Activated T-cell treated with anti-CD3 and anti-CD28 coated beads, Interleukin-2, amount 50 U/mL, for 72 hours (primary cell): ENCODE data around the gene MIEF1. TPM values are rescaled to one million over a fixed set of nuclear protein-coding genes. Genes with fewer than 3 reads are reported as not detected.
A peak's percentile ranks its signal among the peaks of the same experiment; 100 is the strongest.

Experiments
- ATAC-seq, 2 donors: fragments of 150-1000 bp; cut with Tn5 transposase; replicated peaks in 1 of 2; 2 replicates each; pipeline ENCODE4 v1.10.0; 2021; ENCODE audit warnings: moderate library complexity in 2 of 2, mild to moderate bottlenecking in 1 of 2
- DNase-seq, 2 donors: peaks; one replicate each; pipeline ENCODE4 v3.0.0; 2021 to 2022; ENCODE audit warnings: mixed read lengths in 1 of 2
- H3K27ac Mint-ChIP-seq: one replicate; pipeline ENCODE4 v1.8.0; 2022; ENCODE audit warnings: mild to moderate bottlenecking, moderate library complexity, mixed read lengths
- H3K27me3 Mint-ChIP-seq: one replicate; pipeline ENCODE4 v1.8.0; 2022; ENCODE audit warnings: low read depth, mixed read lengths
- H3K36me3 Mint-ChIP-seq, 2 donors: one replicate each; pipeline ENCODE4 v1.8.0; 2022; ENCODE audit warnings: mixed read lengths in 2 of 2, mild to moderate bottlenecking in 1 of 2; ENCODE audit not compliant: insufficient read depth in 2 of 2
- H3K4me1 Mint-ChIP-seq: one replicate; pipeline ENCODE4 v1.8.0; 2022; ENCODE audit warnings: low read depth, mixed read lengths
- H3K4me3 Mint-ChIP-seq, 2 donors: one replicate each; pipeline ENCODE4 v1.8.0; 2022; ENCODE audit warnings: mild to moderate bottlenecking in 2 of 2, mixed read lengths in 2 of 2, moderate library complexity in 2 of 2
- H3K9me3 Mint-ChIP-seq, 2 donors: one replicate each; pipeline ENCODE4 v1.8.0; 2022; ENCODE audit warnings: mixed read lengths in 2 of 2
- total RNA-seq, 2 donors: library from RNA; stranded (reverse); gene quantifications; one replicate each; pipeline ENCODE4 v1.2.3, GENCODE V29; 2022

The MIEF1 gene
- total RNA-seq, 2 donors from 2014 or later, result 49.5 to 58.3 TPM

DNA sequence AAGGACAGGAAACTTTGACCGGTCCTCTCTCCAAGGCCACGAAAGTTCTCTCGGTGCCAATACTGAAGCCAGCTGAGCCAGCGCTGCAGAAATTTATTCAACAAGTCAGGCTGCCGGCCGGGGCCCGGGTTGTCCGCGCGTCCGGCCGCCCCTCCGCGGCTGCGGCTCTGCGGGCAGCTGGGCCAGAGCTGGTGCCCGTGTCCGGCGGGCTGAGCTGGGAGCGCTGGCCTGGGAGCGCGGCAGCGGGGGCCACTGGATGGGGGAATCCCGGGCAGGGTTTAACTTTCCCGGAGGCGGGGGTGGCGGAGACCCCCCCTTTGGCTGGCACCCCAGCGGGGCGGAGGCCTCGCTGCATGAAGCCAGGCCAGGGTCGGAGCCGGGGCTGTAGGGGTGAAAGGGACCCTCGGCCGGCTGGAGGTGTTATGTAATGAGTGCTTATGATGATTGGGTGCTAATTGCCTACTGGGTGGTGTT, 56.2 kb downstream of the MIEF1 start:
- H3K27ac Mint-ChIP-seq, result no peak overlapping the region
- DNase-seq (no peak), ATAC-seq (no peak)
- no peaks in the 10 kb centered on the region for H3K9me3 Mint-ChIP-seq
- peak overlapping the region; percentile 75 to 80 for H3K4me3 Mint-ChIP-seq
- peaks cover 31% of the 10 kb centered on the region for H3K27me3 Mint-ChIP-seq
- peaks cover 0 to 2% of the 10 kb centered on the region in 2 donors for H3K36me3 Mint-ChIP-seq
- H3K4me1 Mint-ChIP-seq, result peaks cover 8% of the 10 kb centered on the region

DNA sequence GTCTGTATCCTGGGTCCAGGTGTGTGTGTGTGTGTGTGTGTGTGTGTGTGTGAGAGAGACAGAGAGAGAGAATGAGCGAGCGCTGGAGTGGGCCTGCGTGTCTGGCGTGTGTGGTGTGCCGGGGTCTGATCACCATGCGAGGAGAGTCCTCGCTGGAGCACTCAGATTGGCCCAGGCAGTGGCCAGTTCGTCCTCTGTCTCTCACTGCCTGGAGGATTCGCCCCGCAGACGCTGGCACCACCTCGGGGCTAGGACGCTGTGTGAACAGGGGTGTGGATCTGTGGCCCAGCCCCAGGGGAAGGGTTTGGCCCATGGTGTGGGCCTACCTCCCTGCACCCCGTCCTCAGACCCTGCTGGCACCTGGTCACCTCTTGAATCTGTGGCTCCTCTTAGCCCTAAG, 56.9 kb downstream of the MIEF1 start:
- Mint-ChIP-seq H3K27me3 (peaks cover 31% of the 10 kb centered on the region), H3K9me3 (no peaks in the 10 kb centered on the region), H3K27ac (no peak overlapping the region), H3K36me3 (peaks cover 0 to 2% of the 10 kb centered on the region in 2 donors), H3K4me1 (peaks cover 8% of the 10 kb centered on the region), H3K4me3 (peak overlapping the region in 1 of 2 donors; percentile 58)
- DNase-seq, result no peak
- ATAC-seq, result no peak

DNA sequence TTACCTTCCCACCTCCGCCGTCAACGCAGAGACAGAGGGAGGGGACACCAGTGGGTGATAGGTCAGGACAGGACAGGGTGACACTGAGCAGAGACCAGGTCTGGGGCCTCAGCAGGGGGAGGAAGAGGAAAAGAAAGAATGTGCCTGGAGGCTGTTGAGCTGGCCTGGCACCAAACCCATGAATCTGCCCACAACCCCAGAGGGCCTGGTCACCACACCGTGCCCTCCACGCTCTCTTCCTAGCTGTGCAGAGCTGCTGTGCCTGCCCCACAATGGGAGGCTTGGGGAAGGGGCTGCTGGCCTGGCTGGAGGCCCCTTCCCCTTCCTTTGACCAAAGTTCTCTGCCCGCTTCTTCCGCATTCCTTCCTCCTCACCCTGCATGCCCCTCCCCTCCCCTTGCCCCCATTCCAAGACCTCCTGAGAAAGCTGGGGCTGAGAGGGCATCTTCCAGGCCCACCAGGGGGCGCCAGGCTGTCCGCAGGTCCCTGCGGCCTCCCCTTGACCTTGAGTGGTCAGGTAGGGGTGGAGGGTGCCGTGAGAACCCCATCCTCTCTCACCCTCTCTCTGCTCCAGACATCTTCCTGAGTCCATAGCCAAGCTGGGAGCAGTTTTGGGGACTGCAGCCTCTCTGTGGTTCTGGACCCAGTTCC, 57.5 kb downstream of the MIEF1 start:
- Mint-ChIP-seq H3K4me1 (peaks cover 8% of the 10 kb centered on the region), H3K27me3 (peaks cover 31% of the 10 kb centered on the region), H3K9me3 (no peaks in the 10 kb centered on the region), H3K36me3 (peaks cover 0 to 2% of the 10 kb centered on the region in 2 donors), H3K4me3 (no peak overlapping the region), H3K27ac (no peak overlapping the region)
- DNase-seq (peak; percentile 23 to 36), ATAC-seq (peak in 1 of 2 donors; percentile 30)

DNA sequence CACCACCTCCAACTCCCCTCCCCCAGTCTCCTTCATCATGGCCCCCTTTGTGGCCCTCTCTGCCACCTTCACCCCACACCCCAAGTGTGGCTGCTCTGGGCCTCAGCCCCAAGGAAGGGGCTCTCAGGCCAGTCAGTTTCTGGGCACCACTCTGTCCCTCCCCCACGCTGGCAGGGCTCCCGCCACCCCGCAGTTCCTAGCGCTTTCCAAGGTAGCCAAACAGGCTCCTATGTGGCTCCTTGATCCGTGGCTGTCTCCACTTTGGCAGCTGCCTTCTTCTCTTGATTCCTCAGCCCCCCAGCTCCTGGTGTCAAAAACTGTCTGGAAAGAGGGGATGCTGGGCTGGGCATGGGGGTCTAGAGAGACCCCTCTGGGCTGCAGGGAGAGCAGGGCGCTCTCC, 58.0 kb downstream of the MIEF1 start:
- DNase-seq (no peak), ATAC-seq (no peak)
- H3K36me3 Mint-ChIP-seq, result peaks cover 0 to 2% of the 10 kb centered on the region in 2 donors

DNA sequence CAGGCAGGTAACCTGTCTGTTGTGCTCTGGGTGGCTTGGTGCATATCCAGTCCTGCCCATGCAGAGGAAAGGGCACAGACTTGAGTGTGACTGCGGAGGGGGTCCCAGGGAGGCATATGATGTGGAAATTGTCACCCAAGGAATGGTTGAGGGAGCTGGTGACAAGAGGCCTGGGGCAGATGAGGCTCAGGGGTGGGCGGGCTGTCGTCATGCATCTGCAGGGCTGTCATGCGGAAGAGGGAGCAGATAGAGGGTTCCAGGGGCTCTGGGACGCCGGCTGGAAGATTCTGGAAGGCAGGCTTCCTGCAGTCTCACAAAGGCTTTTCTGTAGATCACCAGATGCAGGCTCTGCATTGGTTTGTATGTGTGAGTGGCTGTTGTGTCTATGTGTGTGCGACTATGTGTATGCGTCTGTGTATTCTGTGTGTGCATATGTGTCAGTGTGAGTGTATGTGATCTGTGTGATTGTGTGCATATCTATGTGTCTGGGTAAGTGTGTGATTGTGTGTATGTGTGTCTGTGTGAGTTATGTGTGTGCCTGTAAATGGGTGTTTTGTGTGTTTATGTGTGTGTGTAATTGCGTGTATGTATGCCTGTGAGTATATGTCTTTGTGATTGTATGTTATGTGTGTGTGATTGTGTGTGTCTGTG, 60.9 kb downstream of the MIEF1 start:
- Mint-ChIP-seq H3K36me3 (peaks cover 2 to 7% of the 10 kb centered on the region in 2 donors), H3K4me1 (peaks cover 9% of the 10 kb centered on the region), H3K9me3 (peaks cover 6 to 7% of the 10 kb centered on the region in 2 donors), H3K4me3 (no peak overlapping the region), H3K27me3 (peaks cover 11% of the 10 kb centered on the region), H3K27ac (no peak overlapping the region)
- ATAC-seq, result no peak
- no peak for DNase-seq

More for the DNA sequence above, 58.0 kb downstream of the MIEF1 start:
- H3K4me3 Mint-ChIP-seq, result no peak overlapping the region
- no peaks in the 10 kb centered on the region for H3K9me3 Mint-ChIP-seq
- H3K27me3 Mint-ChIP-seq, result peaks cover 31% of the 10 kb centered on the region
- peaks cover 8% of the 10 kb centered on the region for H3K4me1 Mint-ChIP-seq
- H3K27ac Mint-ChIP-seq, result no peak overlapping the region

DNA sequence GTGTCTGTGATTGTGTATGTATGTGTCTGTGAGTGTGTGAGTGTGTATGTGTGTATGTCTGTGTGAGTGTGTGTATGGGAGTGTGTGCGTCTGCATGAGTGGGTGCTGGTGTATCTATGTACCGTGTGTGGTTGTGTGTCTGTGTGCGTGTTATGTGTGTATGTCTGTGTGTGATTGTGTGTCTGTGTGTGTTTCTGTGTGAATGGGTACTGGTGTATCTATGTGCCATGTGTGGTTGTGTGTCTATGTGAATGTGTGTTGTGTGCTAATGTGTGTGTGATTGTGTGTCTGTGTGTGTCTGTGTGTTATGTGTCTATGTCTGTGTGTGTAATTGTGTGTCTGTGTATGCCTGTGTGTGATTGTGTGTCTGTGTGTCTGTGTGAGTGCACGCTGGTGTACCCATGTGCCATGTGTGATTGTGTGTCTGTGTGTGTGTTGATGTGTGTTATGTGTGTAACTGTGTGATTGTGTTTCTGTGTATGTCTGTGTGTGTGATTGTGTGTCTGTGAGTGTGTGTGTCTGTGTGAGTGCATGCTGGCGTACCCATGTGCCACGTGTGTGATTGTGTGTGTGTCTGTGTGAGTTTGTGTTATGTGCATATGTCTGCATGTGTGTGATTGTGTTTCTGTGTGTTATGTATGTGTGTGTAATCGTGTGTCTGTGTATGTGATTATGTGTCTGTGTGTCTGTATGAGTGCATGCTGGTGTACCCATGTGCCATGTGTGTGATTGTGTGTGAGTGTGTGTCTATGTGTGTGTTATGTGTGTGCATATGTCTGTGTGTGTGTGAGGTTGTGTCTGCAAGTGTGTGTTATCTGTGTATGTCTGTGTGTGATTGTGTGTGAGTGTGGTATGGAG, 61.7 kb downstream of the MIEF1 start:
- H3K27me3 Mint-ChIP-seq, result peaks cover 8% of the 10 kb centered on the region
- H3K36me3 Mint-ChIP-seq, result peaks cover 2 to 7% of the 10 kb centered on the region in 2 donors
- H3K4me3 Mint-ChIP-seq, result no peak overlapping the region
- H3K27ac Mint-ChIP-seq, result no peak overlapping the region
- ATAC-seq (no peak), DNase-seq (no peak)
- H3K9me3 Mint-ChIP-seq, result peaks cover 6 to 7% of the 10 kb centered on the region in 2 donors
- H3K4me1 Mint-ChIP-seq, result peaks cover 11% of the 10 kb centered on the region

DNA sequence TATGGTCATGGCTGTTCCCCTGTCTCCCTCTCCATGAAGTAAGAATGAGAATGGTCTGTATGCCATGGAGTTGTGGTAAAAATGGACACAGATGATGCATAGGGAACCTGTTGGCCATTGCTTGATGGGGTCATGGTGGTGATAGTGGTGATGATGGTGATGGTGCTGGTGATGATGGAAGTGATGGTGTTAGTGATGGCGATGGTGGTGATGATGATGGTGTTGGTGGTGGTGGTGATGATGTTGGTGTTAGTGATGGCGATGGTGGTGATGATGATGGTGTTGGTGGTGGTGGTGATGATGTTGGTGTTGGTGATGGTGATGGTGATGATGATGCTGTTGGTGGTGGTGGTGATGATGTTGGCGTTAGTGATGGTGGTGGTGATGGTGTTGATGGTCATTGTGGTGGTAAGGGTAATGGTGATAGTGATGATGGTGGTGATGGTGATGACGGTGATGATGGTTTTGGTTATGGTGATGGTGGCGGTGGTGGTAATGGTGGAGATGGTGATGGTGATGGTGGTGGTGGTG, 63.4 kb downstream of the MIEF1 start:
- H3K4me3 Mint-ChIP-seq, result no peak overlapping the region
- ATAC-seq (no peak), DNase-seq (no peak)
- H3K36me3 Mint-ChIP-seq, result peaks cover 2 to 7% of the 10 kb centered on the region in 2 donors
- H3K27ac Mint-ChIP-seq, result no peak overlapping the region
- peaks cover 6 to 7% of the 10 kb centered on the region in 2 donors for H3K9me3 Mint-ChIP-seq
- peaks cover 11% of the 10 kb centered on the region for H3K4me1 Mint-ChIP-seq
- peaks cover 1% of the 10 kb centered on the region for H3K27me3 Mint-ChIP-seq

DNA sequence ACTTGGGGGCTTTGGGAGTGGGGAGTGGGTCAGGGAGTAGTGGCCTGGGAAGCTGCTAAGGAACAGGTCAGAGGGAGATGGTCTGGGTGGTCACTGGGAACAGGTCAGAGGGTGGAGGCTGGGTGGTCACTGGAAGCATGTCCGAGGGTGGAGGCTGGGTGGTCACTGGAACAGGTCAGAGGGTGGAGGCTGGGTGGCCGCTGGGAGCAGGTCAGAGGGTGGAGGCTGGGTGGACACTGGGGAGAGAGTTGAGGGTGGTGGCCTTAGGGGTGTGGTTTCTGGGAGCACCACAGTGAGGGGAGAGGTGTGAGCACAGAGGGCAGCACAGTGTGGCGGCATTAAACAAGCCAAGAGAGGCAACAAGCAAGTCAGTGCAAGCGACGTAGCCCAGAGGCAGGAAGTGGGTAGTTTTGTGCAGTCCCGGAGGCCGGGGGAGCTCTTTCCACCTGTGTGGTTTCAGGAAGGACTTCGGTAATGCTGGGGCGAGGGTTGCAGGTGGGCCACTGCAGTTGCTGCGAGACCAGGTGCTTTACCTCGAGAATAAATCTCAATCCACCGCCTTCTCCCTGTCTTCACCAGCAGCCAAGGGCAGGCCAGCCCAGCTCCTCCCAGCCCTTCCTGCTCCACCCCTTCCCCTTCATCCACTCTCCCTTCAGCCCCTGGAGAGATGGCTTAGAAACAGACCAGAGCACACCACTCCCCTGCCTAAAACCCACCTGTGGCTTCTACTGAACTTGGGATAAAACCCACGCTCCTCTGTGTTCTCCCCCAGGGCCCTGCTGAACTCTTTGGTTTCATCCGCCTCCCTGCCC, 65.3 kb downstream of the MIEF1 start:
- peak; percentile 34 to 37 for DNase-seq
- peaks cover 11% of the 10 kb centered on the region for H3K4me1 Mint-ChIP-seq
- H3K4me3 Mint-ChIP-seq, result peak overlapping the region in 1 of 2 donors; percentile 38
- peaks cover 2 to 7% of the 10 kb centered on the region in 2 donors for H3K36me3 Mint-ChIP-seq
- no peaks in the 10 kb centered on the region for H3K27me3 Mint-ChIP-seq
- H3K9me3 Mint-ChIP-seq, result peaks cover 6 to 7% of the 10 kb centered on the region in 2 donors
- no peak overlapping the region for H3K27ac Mint-ChIP-seq
- peak; percentile 64 to 88 for ATAC-seq

Other genes with a start within 250 kb of the MIEF1 start
- 1,000 to 10,000 TPM; 3,380 to 3,455 TPM for gene RPL3, start 182.7 kb upstream of the MIEF1 start, total RNA-seq
- 1 to 10 TPM; 4.4 to 5.3 TPM for gene SYNGR1, start 152.3 kb upstream of the MIEF1 start, total RNA-seq
- gene TAB1, start 102.5 kb upstream of the MIEF1 start, total RNA-seq, result 10 to 100 TPM; 29.4 to 30.9 TPM
- gene MGAT3, start 45.3 kb upstream of the MIEF1 start, total RNA-seq, result 1 to 10 TPM; 1.2 to 2.6 TPM
- gene ATF4, start 18.3 kb downstream of the MIEF1 start, total RNA-seq, result 100 to 1,000 TPM; 779 to 836 TPM
- 10 to 100 TPM; 78.3 to 82.0 TPM for gene RPS19BP1, start 30.5 kb downstream of the MIEF1 start, total RNA-seq
- gene CACNA1I, start 68.5 kb downstream of the MIEF1 start, total RNA-seq, result under 1 TPM; 0.34 to 0.58 TPM